HFF-Myc (cell line): ENCODE data around the gene KCP.
A peak's percentile ranks its signal among the peaks of the same experiment; 100 is the strongest.

ENCODE experiments used
- DNase-seq: peaks from one replicate; pipeline ENCODE4 v3.0.0-alpha.2; 2011; ENCODE audit warnings: low read depth; ENCODE audit errors: extremely low read depth
- H3K4me3 ChIP-seq: replicated peaks from 2 replicates; pipeline ENCODE4 v1.5.1; 2011; ENCODE audit warnings: low read depth, mild to moderate bottlenecking, control low read depth, low read length
- TF ChIP-seq, protein P1 (sequence below): IDR thresholded peaks from 2 replicates; pipeline ENCODE4 v1.5.1; 2012; ENCODE audit warnings: mild to moderate bottlenecking, low read depth, low read length, control low read depth; ENCODE audit errors: missing control alignments

The KCP gene

DNA sequence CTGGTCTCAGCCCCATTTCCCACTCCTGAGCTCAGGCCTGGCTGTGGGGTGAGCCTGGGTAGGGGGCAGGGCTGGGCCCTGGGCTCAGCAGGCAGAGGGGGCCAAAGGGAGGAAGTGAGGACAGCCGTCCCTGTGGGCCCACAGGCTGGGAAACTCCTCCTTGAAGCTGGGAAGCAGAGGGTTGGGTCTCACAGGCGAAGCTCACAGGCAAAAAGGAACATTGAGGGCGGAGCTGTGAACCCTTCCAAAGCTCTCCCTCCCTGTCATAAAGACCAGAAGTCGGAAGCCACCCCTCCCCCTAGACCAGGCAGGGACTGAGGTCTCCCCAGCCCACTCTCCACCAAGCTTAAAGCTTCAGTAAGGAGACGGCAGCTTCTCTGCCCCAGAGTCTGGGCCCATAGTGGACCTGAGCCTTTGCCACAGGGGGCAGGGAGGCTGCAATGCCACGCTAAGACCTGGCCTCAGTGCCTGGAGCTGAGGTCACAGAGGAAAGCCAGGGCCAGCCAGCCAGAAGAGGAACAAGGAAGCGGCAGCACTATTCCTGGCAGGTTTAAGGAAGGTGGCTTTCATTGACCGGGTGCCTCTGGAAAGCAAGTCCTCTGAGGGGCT, 1.0 kb upstream of the KCP start:
- TF ChIP-seq, protein P1, sequence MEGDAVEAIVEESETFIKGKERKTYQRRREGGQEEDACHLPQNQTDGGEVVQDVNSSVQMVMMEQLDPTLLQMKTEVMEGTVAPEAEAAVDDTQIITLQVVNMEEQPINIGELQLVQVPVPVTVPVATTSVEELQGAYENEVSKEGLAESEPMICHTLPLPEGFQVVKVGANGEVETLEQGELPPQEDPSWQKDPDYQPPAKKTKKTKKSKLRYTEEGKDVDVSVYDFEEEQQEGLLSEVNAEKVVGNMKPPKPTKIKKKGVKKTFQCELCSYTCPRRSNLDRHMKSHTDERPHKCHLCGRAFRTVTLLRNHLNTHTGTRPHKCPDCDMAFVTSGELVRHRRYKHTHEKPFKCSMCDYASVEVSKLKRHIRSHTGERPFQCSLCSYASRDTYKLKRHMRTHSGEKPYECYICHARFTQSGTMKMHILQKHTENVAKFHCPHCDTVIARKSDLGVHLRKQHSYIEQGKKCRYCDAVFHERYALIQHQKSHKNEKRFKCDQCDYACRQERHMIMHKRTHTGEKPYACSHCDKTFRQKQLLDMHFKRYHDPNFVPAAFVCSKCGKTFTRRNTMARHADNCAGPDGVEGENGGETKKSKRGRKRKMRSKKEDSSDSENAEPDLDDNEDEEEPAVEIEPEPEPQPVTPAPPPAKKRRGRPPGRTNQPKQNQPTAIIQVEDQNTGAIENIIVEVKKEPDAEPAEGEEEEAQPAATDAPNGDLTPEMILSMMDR: no peak
- no peak for DNase-seq
- no peak overlapping the region for H3K4me3 ChIP-seq

DNA sequence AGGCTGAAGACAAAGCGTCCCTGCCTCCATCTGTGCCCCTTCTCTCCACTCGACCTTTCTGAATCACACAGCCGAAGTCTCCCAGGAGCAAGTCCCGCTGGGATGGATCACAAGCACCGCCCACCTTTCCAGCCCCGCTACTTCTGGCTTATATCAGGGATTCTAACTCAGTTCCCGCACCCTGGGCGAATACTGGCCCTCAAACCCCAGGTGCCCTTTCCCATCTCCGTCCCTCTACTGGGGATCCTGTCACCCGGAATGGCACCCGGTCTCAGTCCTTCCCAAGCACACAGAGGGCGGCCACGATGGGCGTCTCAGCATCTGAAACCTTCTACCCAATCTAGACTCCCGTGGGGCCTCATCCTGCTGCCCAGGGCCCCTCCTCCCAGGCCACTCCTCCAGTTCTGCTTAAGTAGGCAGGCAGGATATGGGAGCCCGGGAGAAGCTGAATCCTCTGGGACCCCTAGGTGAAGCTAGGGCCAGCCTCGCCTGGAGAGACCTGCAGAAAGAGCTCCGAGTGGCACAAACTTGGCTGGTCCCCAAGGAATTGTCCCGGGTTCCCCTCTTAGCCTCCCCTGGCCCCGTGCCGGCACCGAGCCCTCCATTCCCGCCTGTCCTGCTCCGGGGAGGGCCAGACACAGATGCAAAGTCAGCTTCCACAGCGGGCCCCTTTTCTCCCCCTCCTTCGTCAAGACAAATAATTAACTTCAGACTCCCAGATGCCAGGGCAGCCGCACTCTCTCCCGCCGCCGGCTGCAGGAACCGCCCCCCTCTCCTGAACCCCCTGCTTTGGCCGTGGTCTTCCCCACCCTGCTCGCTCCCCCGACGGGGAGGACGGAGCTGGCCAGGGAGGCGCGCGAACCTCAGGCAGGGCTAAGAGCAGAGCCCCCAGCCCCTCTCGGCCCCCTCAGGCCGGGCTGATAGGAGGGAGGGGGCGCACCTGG, 612 bp downstream of the KCP start:
- peak overlapping the region; percentile 32 for H3K4me3 ChIP-seq
- TF ChIP-seq, protein P1: no peak
- no peak for DNase-seq

DNA sequence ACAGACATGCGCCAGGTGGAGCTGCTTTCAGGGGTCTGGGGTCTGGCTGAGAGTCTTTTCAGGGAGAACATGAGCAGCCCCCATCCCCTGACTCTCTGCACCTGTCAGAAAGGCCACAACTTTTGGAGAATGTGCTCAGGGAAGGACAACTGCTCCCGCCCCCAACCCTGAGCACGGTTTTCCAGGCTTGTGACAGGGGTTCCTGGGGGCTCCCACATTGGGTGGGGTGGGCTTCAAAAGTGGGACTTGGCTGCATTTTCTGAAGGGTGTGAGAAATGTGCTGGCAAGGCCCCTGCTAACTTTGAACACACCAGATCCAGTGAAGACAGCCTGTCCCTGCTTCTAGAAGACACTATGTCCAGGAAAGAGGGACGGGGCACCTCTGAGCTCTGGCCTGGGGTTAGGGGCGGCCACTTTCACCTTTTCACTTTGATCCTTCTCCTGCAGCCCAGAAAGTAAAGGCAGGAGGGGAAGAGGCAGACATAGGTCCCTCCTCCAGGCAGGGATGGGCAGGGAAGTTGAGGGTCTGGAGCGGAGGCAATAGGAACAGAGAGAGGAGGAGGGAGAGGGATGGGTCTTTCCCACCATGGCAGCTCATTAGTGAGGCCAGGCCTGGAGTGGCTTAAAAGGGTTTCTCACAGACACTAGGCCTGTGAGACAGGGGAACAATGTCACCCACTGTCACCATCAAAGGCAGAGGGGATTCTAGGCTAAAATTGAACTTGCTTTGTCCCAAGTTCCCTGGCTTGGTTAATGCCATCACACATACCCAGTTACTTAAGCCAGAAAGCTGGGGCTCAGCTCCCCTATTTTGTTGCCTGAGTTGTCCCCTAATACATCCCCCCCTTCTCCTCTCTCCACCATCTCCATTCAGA, 1.5 kb downstream of the KCP start:
- DNase-seq: no peak
- TF ChIP-seq, protein P1: no peak
- H3K4me3 ChIP-seq: no peak overlapping the region; the same call in 1 of the 2 replicates

DNA sequence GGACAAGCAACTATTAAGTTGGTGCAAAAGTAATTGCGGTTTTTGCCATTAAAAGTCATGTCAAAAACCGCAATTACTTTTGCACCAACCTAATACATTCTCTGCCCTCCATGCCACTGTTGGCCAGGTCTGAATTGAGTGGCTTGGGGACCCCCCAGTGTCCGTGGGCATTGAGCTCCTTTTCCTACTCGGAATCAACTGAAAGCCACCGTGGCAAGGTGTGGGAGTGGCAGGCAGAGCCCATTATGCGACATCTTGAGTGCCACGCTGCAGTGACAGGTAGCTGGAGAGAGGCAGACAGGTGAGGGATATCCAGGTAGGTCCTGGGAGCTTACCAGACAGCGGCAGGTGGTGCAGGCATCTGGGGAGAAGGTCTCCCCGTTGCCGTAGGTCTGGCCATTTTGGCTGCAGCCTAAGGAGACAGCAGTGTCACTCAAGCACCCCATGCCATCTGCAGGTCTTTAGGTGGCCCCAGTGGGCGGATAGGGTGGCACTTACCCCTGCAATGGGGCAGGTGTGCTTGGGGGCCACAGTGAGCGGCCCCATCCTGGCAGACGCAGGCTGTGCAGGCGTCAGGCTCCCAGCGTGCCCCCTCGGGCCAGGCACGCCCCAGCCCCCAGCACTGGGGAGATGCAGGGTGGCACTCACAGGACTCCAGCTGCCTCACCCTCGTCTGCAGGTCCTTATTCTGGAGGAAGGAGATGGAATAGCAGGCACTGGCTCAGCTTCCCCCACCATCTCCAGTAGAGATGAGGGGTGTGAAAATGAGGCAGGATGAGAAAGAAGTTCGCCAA, 3.5 kb downstream of the KCP start:
- DNase-seq: no peak
- TF ChIP-seq, protein P1: no peak
- no peak overlapping the region for H3K4me3 ChIP-seq

DNA sequence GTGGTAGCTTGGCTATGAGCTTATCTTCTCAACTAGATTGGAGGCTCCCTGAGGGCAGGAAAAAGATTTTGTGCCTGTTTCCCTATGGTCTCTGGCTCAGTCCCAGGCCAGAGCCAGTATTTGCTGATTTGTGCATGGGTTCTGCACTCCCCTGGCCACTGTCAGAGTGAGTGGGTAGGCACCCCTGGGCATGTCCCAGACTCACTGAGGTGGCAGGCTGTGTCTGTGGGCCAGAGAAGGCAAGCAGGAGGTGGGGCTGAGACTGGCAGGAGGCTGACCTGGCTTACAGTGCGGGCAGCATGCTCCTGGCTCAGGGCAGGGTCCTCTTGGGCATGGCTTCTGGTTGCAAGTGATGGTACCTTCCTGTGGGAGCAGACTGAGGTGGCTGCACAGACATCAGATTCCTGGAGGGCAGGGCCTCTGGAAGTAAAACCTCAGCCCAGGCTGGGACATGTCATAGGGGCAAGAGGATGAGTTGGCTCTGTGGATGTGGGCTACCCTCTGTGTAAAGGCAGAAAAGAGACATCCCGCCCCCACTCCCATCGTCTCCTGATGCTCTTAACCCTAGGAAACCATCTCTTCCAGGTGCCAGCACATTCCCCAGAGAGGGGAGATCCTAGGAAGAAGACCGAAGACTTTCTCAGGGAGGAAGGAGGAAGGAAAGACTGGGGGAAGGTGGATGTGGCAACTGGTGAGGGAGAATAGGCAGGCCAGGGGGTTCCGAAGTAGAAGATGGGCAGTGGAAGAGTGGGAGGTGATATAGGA, 4.3 kb downstream of the KCP start:
- DNase-seq: no peak
- no peak overlapping the region for H3K4me3 ChIP-seq
- TF ChIP-seq, protein P1: no peak
